GM12801 (cell line): ENCODE data around the gene CDH11.

ENCODE experiments used
- TF ChIP-seq, protein P1 (sequence below): IDR thresholded peaks from one replicate; pipeline ENCODE4 v1.5.1; 2011; ENCODE audit warnings: control low read depth; ENCODE audit not compliant: insufficient read length; ENCODE audit errors: extremely low read depth

The CDH11 gene

DNA sequence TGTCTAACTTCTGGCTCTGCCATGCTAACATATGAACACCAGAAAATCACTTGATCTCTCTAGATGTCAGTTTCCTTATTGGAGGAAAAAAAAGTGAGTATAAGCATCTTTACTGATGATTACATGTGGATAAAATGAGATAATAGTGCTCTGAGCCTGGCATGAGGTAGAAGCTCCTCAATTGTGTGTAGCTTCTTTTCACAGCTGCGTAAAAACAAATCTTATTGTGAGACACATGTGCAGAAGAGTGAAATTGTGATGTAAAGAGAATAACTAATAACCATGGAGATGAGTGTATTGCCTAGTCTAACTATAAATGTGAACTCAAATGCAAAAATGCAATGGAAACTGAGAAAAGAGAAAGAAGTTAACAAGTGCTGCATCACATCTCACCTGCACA, 44.7 kb downstream of the CDH11 start:
- TF ChIP-seq, protein P1, sequence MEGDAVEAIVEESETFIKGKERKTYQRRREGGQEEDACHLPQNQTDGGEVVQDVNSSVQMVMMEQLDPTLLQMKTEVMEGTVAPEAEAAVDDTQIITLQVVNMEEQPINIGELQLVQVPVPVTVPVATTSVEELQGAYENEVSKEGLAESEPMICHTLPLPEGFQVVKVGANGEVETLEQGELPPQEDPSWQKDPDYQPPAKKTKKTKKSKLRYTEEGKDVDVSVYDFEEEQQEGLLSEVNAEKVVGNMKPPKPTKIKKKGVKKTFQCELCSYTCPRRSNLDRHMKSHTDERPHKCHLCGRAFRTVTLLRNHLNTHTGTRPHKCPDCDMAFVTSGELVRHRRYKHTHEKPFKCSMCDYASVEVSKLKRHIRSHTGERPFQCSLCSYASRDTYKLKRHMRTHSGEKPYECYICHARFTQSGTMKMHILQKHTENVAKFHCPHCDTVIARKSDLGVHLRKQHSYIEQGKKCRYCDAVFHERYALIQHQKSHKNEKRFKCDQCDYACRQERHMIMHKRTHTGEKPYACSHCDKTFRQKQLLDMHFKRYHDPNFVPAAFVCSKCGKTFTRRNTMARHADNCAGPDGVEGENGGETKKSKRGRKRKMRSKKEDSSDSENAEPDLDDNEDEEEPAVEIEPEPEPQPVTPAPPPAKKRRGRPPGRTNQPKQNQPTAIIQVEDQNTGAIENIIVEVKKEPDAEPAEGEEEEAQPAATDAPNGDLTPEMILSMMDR: no peak

DNA sequence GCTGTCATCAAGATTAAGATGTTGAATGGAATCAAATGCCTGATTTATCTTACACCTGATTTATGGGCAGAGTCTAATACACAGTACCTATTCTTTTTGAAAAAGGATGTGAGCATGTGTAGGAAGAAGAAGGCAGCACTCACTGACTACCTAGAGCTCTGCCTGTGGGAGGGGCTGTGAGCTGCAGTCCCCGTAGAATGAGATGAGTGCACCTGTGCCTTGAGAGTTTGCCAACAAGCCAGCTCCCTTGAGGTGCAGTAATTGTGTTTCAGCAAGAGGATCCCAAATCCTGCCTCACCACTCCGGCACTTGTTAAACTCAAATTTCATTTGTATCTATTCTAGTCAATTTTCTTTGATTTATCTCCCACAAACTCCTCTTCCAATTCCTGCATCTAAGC, 46.0 kb downstream of the CDH11 start:
- TF ChIP-seq, protein P1: no peak

DNA sequence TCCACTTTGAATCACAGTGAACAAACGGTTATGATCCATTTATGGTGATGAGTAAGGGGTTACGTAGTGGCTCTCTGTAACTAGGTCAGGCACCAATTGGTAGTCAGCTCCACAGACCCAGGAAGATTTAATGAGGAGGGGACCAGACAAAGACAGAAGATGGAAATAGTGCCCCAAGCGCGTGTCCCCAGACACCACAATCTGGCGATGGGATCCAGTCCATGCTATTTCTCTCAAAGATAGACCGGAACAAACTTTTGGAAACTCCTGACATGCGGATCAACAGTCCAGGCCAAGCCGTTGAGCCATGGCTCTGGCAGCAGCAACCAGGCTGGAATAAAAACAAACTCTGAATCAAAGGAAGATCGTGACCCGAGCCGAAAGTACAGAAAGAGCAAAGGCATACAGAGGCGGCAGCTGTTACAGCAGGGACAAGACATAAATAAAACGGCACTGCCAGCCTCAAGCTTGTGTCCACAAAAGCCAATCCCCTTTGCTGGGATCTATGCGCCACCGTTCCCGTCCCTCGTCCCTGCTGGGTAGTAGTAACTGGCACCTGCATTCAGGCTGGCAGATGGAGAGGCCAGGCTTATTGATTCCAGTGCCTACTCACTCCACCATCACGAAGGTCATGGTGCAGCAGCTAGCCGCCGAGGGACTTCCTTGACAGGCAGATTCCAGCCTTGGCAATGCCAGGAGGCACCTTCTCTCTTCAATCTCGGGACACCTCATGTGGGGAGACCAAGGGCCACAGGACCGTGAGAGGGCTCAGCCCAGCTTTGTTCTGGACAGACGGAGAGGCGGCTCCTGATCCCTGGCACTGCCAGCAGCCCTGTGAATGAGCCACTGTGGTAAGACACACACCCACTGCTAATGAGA, 50.2 kb downstream of the CDH11 start:
- TF ChIP-seq, protein P1: no peak

DNA sequence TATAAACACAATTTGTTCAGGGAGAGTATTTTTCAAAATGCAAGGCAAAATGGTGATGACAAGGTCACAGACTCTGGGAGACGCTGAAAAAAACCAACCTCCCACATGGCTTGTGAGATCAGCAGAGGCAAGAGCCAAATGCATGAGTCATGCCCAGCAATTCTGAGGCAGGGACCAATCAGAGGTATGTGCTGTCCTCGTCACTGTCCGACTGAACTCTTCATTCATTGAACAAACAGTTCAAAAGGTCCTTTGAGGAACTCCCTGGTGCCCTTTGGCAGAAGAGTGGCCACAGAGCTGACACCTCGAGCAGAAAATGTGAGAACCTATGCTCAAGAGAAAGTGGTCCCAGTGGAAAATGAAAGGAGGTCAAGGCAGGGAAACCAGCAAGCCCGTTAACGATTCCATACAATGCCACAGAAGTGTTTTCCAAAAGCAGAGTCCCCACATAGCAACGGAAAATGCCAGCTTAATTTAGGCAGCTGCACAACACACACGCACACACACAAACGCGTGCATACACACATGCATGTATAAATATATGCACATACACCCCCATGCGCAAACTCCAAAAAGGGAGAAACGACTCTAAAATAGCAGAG, 50.9 kb downstream of the CDH11 start:
- TF ChIP-seq, protein P1: no peak

DNA sequence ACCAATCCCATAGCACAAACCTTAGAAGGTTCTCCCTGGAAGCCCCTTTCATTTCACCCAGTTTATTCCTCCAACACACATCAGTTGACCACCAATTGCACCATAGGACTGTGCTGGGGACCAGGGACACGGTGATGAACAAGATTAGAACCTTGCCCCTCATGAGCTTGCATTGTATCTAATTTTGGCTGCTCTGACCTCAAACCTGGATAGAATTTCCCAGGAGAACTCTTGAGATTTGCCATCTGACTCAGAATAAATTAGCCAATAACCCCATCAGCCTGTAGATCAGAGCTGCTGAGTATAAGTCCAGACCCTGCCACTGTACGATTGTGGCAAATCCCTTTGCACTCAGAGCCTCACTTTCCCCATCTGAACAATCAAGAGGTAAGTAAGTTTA, 52.1 kb downstream of the CDH11 start:
- TF ChIP-seq, protein P1: no peak

- TF ChIP-seq, protein P1: no peak
Observed at GRCh38 chr16:65069065-65069464, 52.8 kb downstream of the CDH11 start.

GRCh38 chr16:65068151-65068740, 53.6 kb downstream of the CDH11 start:
- TF ChIP-seq, protein P1: no peak
